ENCODE measurements around the gene KLK15.

KLK15 gene

GRCh38 chr19:50833117-50833801, at the start of gene KLK15:
Gene KLK15, minus strand, starts transcription at chr19:50833574. Its CDS starts 2,082 bp downstream, at chr19:50831492.
- FAIRE-seq (no peak), DNase-seq (ENCODE audit: low spot score) (no peak)

- no peak for DNase-seq (ENCODE audit: low spot score)
- no peak for FAIRE-seq
These were observed 48.8 kb upstream of the KLK15 start for GRCh38 chr19:50882188-50882587.

- DNase-seq (ENCODE audit: low spot score) (no peak), FAIRE-seq (no peak)
These were observed 46.9 kb upstream of the KLK15 start for GRCh38 chr19:50880241-50880640.

- FAIRE-seq = no peak
- no peak for DNase-seq (ENCODE audit: low spot score)
These were observed 45.5 kb upstream of the KLK15 start for GRCh38 chr19:50878851-50879250.

GRCh38 chr19:50877338-50877737, 44.0 kb upstream of the KLK15 start:
- no peak for FAIRE-seq
- DNase-seq (ENCODE audit: low spot score) = no peak

GRCh38 chr19:50876456-50876855, 43.1 kb upstream of the KLK15 start:
- DNase-seq (ENCODE audit: low spot score) (no peak), FAIRE-seq (no peak)

- DNase-seq (ENCODE audit: low spot score) (no peak), FAIRE-seq (no peak)
These were observed 42.5 kb upstream of the KLK15 start for GRCh38 chr19:50875795-50876422.

GRCh38 chr19:50874211-50874610, 40.8 kb upstream of the KLK15 start:
- no peak for FAIRE-seq
- no peak for DNase-seq (ENCODE audit: low spot score)

- no peak for DNase-seq (ENCODE audit: low spot score)
- no peak for FAIRE-seq
These were observed 39.7 kb upstream of the KLK15 start, which contains the start of gene KLK2 for GRCh38 chr19:50873056-50873455. Gene KLK2, plus strand, starts transcription at chr19:50873439. Its CDS starts 35 bp downstream, at chr19:50873474.

- FAIRE-seq (no peak), DNase-seq (ENCODE audit: low spot score) (no peak)
These were observed 37.2 kb upstream of the KLK15 start for GRCh38 chr19:50870417-50871089.

GRCh38 chr19:50869479-50869878, 36.1 kb upstream of the KLK15 start:
- no peak for FAIRE-seq
- DNase-seq (ENCODE audit: low spot score) = no peak

GRCh38 chr19:50861496-50862286, 28.3 kb upstream of the KLK15 start:
- FAIRE-seq (no peak), DNase-seq (ENCODE audit: low spot score) (no peak)

GRCh38 chr19:50861010-50861409, 27.6 kb upstream of the KLK15 start:
- FAIRE-seq = no peak
- DNase-seq (ENCODE audit: low spot score) = no peak

GRCh38 chr19:50859849-50860248, 26.5 kb upstream of the KLK15 start:
- FAIRE-seq = no peak
- DNase-seq (ENCODE audit: low spot score) = no peak

- DNase-seq (ENCODE audit: low spot score) (no peak), FAIRE-seq (no peak)
These were observed 25.5 kb upstream of the KLK15 start for GRCh38 chr19:50858886-50859285.

GRCh38 chr19:50857366-50857765, 24.0 kb upstream of the KLK15 start:
- no peak for FAIRE-seq
- no peak for DNase-seq (ENCODE audit: low spot score)

- no peak for FAIRE-seq
- no peak for DNase-seq (ENCODE audit: low spot score)
These were observed 21.4 kb upstream of the KLK15 start, which contains the start of gene KLK3 for GRCh38 chr19:50854636-50855410. Gene KLK3, plus strand, starts transcription at chr19:50854915. Its CDS starts 41 bp downstream, at chr19:50854956.

GRCh38 chr19:50851620-50852019, 18.2 kb upstream of the KLK15 start:
- FAIRE-seq (no peak), DNase-seq (ENCODE audit: low spot score) (no peak)

- no peak for DNase-seq (ENCODE audit: low spot score)
These were observed 17.4 kb upstream of the KLK15 start for GRCh38 chr19:50850738-50851137.

GRCh38 chr19:50844296-50844935, 11.0 kb upstream of the KLK15 start:
- DNase-seq (ENCODE audit: low spot score) = no peak
- no peak for FAIRE-seq

More at GRCh38 chr19:50850738-50851137, 17.4 kb upstream of the KLK15 start:
- FAIRE-seq = no peak

Measured in RCC 7860 (cell line).